Liver (tissue), 3 donors: Measurements from ENCODE around the gene CARD9.
"Not testable (repeated sequence)": the region's sequence is repeated elsewhere in the genome, so short reads cannot be mapped to it uniquely, and the experiment has no call there.

Experiments used
- CTCF ChIP-seq: fragments of 150-350 bp; IDR thresholded peaks from 2 replicates; pipeline ENCODE4 v1.5.1; 2017; ENCODE audit warnings: improper control_type of control experiment, low read depth, low read length; ENCODE audit not compliant: missing input control
- SP1 ChIP-seq: IDR thresholded peaks from 2 replicates; pipeline ENCODE4 v1.6.1; 2018; ENCODE audit warnings: antibody characterized with exemption, mild to moderate bottlenecking
- TAF1 ChIP-seq: conservative IDR thresholded peaks from 2 replicates; pipeline ENCODE4 v1.6.1; 2016; ENCODE audit warnings: antibody characterized with exemption, mild to moderate bottlenecking
- ZBTB33 ChIP-seq: IDR thresholded peaks from 2 replicates; pipeline ENCODE4 v1.6.1; 2016; ENCODE audit warnings: antibody characterized with exemption
- TF ChIP-seq, protein P1 (sequence below): IDR thresholded peaks from 2 replicates; pipeline ENCODE4 v1.6.1; 2016; ENCODE audit warnings: antibody characterized with exemption
- TF ChIP-seq, protein P2 (sequence below): IDR thresholded peaks from 2 replicates; pipeline ENCODE4 v1.6.1; 2016; ENCODE audit warnings: antibody characterized with exemption, mild to moderate bottlenecking
- donor health status: healthy.
- donor health status: healthy.

DNA sequence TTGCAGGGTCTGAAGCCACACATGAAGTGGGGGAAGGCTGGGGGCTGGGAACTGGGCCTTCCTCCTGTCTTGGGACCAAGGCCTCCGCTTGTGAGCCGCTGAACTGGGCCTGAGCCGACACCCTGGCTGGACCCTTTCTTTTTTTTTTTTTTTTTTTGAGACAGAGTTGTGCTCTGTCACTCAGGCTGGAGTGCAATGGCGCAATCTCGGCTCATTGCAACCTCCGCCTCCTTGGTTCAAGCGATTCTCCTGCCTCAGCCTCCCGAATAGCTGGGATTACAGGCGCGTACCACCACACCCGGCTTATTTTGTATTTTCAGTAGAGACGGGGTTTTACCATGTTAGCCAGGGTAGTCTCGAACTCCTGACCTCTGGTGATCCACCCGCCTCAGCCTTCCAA is 54.2 kb downstream of the CARD9 start:
- TF ChIP-seq CTCF, ZBTB33, SP1, TAF1: not testable (repeated sequence)
- TF ChIP-seq, protein P1, sequence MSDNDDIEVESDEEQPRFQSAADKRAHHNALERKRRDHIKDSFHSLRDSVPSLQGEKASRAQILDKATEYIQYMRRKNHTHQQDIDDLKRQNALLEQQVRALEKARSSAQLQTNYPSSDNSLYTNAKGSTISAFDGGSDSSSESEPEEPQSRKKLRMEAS, result not testable (repeated sequence)
- TF ChIP-seq, protein P2, sequence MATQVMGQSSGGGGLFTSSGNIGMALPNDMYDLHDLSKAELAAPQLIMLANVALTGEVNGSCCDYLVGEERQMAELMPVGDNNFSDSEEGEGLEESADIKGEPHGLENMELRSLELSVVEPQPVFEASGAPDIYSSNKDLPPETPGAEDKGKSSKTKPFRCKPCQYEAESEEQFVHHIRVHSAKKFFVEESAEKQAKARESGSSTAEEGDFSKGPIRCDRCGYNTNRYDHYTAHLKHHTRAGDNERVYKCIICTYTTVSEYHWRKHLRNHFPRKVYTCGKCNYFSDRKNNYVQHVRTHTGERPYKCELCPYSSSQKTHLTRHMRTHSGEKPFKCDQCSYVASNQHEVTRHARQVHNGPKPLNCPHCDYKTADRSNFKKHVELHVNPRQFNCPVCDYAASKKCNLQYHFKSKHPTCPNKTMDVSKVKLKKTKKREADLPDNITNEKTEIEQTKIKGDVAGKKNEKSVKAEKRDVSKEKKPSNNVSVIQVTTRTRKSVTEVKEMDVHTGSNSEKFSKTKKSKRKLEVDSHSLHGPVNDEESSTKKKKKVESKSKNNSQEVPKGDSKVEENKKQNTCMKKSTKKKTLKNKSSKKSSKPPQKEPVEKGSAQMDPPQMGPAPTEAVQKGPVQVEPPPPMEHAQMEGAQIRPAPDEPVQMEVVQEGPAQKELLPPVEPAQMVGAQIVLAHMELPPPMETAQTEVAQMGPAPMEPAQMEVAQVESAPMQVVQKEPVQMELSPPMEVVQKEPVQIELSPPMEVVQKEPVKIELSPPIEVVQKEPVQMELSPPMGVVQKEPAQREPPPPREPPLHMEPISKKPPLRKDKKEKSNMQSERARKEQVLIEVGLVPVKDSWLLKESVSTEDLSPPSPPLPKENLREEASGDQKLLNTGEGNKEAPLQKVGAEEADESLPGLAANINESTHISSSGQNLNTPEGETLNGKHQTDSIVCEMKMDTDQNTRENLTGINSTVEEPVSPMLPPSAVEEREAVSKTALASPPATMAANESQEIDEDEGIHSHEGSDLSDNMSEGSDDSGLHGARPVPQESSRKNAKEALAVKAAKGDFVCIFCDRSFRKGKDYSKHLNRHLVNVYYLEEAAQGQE, result not testable (repeated sequence)
